BE2C (cell line): Measurements from ENCODE around the gene DCDC2C.

Source experiments
- DNase-seq: peaks from one replicate; pipeline ENCODE4 v3.0.0-alpha.2; 2020
- H3K27me3 ChIP-seq: fragments of 250-450 bp; sonication (Bioruptor Pico); 2 replicates; pipeline ENCODE4 v1.5.1; 2020; ENCODE audit warnings: mild to moderate bottlenecking
- H3K36me3 ChIP-seq: fragments of 250-450 bp; sonication (Bioruptor Pico); 2 replicates; pipeline ENCODE4 v1.5.1; 2020; ENCODE audit warnings: mild to moderate bottlenecking
- H3K4me1 ChIP-seq: fragments of 250-450 bp; sonication (Bioruptor Pico); 2 replicates; pipeline ENCODE4 v1.5.1; 2020
- H3K4me3 ChIP-seq: 2 replicates; pipeline ENCODE4 v1.5.1; 2011; ENCODE audit warnings: low read depth, low read length
- H3K9me3 ChIP-seq: fragments of 250-450 bp; sonication (Bioruptor Pico); 2 replicates; pipeline ENCODE4 v1.5.1; 2020
- CTCF ChIP-seq: IDR thresholded peaks from 2 replicates; pipeline ENCODE4 v1.5.1; 2012; ENCODE audit warnings: mild to moderate bottlenecking, low read depth, low read length

The DCDC2C gene

GRCh38 chr2:3747826-3748225, 44.5 kb downstream of the DCDC2C start:
- no peak for DNase-seq
- no peaks in the 10 kb centered on the region for H3K36me3 ChIP-seq
- H3K9me3 ChIP-seq: no peaks in the 10 kb centered on the region
- H3K4me3 ChIP-seq: no peak overlapping the region
- H3K27me3 ChIP-seq: peaks cover 26% of the 10 kb centered on the region
- no peak for TF ChIP-seq CTCF
- H3K4me1 ChIP-seq: no peaks in the 10 kb centered on the region

- Histone ChIP-seq H3K4me3 (no peak overlapping the region), H3K27me3 (peaks cover 34% of the 10 kb centered on the region), H3K9me3 (no peaks in the 10 kb centered on the region), H3K4me1 (no peaks in the 10 kb centered on the region), H3K36me3 (no peaks in the 10 kb centered on the region)
- no peak for TF ChIP-seq CTCF
- no peak for DNase-seq
These were observed 45.8 kb downstream of the DCDC2C start for GRCh38 chr2:3749201-3749600.

GRCh38 chr2:3751251-3751650, 47.9 kb downstream of the DCDC2C start:
- Histone ChIP-seq H3K9me3 (no peaks in the 10 kb centered on the region), H3K4me1 (no peaks in the 10 kb centered on the region), H3K4me3 (no peak overlapping the region), H3K36me3 (no peaks in the 10 kb centered on the region), H3K27me3 (peaks cover 34% of the 10 kb centered on the region)
- no peak for TF ChIP-seq CTCF
- no peak for DNase-seq

GRCh38 chr2:3751806-3752205, 48.4 kb downstream of the DCDC2C start:
- Histone ChIP-seq H3K4me3 (no peak overlapping the region), H3K36me3 (no peaks in the 10 kb centered on the region), H3K27me3 (peaks cover 34% of the 10 kb centered on the region), H3K4me1 (no peaks in the 10 kb centered on the region), H3K9me3 (no peaks in the 10 kb centered on the region)
- TF ChIP-seq CTCF: no peak
- DNase-seq: no peak

- H3K9me3 ChIP-seq: no peaks in the 10 kb centered on the region
These were observed 49.0 kb downstream of the DCDC2C start for GRCh38 chr2:3752376-3752775.

GRCh38 chr2:3753561-3753960, 50.2 kb downstream of the DCDC2C start:
- no peak for DNase-seq
- H3K27me3 ChIP-seq: peaks cover 39% of the 10 kb centered on the region
- H3K36me3 ChIP-seq: no peaks in the 10 kb centered on the region
- H3K4me3 ChIP-seq: no peak overlapping the region
- no peak for TF ChIP-seq CTCF
- H3K4me1 ChIP-seq: no peaks in the 10 kb centered on the region
- H3K9me3 ChIP-seq: no peaks in the 10 kb centered on the region

More at GRCh38 chr2:3752376-3752775, 49.0 kb downstream of the DCDC2C start:
- Histone ChIP-seq H3K4me3 (no peak overlapping the region), H3K4me1 (no peaks in the 10 kb centered on the region), H3K27me3 (peaks cover 34% of the 10 kb centered on the region), H3K36me3 (no peaks in the 10 kb centered on the region)
- DNase-seq: no peak
- TF ChIP-seq CTCF: no peak
